ENCODE data around the gene LYRM4.

The LYRM4 gene

GRCh38 chr6:5091210-5092069, 169.3 kb downstream of the LYRM4 start:
- DNase-seq = no peak

- DNase-seq = no peak
Observed at GRCh38 chr6:5090603-5091002, 170.1 kb downstream of the LYRM4 start.

GRCh38 chr6:5089481-5090438, 171.0 kb downstream of the LYRM4 start:
- no peak for DNase-seq

- no peak for DNase-seq
Observed at GRCh38 chr6:5088780-5089179, 172.0 kb downstream of the LYRM4 start.

- no peak for DNase-seq
Observed at GRCh38 chr6:5087389-5087788, 173.4 kb downstream of the LYRM4 start.

GRCh38 chr6:5086294-5086890, 174.4 kb downstream of the LYRM4 start:
- DNase-seq = no peak

- no peak for DNase-seq
Observed at GRCh38 chr6:5085648-5086293, 175.0 kb downstream of the LYRM4 start.

- DNase-seq = no peak
Observed at GRCh38 chr6:5084781-5085647, 175.7 kb downstream of the LYRM4 start, which contains the start of gene PPP1R3G. Gene PPP1R3G, plus strand, starts transcription at chr6:5085341. Its CDS starts 145 bp downstream, at chr6:5085486.

GRCh38 chr6:5084360-5084780, 176.4 kb downstream of the LYRM4 start:
- DNase-seq = no peak

GRCh38 chr6:5083813-5084359, 176.9 kb downstream of the LYRM4 start:
- no peak for DNase-seq

- no peak for DNase-seq
Observed at GRCh38 chr6:5083307-5083583, 177.5 kb downstream of the LYRM4 start.

- no peak for DNase-seq
Observed at GRCh38 chr6:5082487-5083306, 178.1 kb downstream of the LYRM4 start.

- DNase-seq = no peak
Observed at GRCh38 chr6:5081955-5082354, 178.8 kb downstream of the LYRM4 start.

GRCh38 chr6:5081182-5081581, 179.6 kb downstream of the LYRM4 start:
- no peak for DNase-seq

- no peak for DNase-seq
Observed at GRCh38 chr6:5080574-5080973, 180.2 kb downstream of the LYRM4 start.

GRCh38 chr6:5079692-5080091, 181.1 kb downstream of the LYRM4 start:
- DNase-seq = no peak

- no peak for DNase-seq
Observed at GRCh38 chr6:5078121-5078669, 182.6 kb downstream of the LYRM4 start.

GRCh38 chr6:5076931-5077330, 183.8 kb downstream of the LYRM4 start:
- no peak for DNase-seq

GRCh38 chr6:5073992-5074391, 186.8 kb downstream of the LYRM4 start:
- no peak for DNase-seq

- DNase-seq = no peak
Observed at GRCh38 chr6:5072440-5072839, 188.3 kb downstream of the LYRM4 start.
